DND-41 (cell line): Measurements from ENCODE around the gene ATG9B.

Experiments
- ATAC-seq: fragments of 200-7000 bp; cut with Tn5 transposase; 3 replicates; pipeline ENCODE4 v1.9.1; 2021; ENCODE audit warnings: low read depth; ENCODE audit not compliant: insufficient read depth
- DNase-seq: peaks from one replicate; pipeline ENCODE4 v3.0.0-alpha.2; 2020
- H2AFZ ChIP-seq: 2 replicates; pipeline ENCODE4 v1.6.0; 2012; ENCODE audit warnings: low read depth, low read length
- H3K27ac ChIP-seq: 2 replicates; pipeline ENCODE4 v1.5.1; 2012; ENCODE audit warnings: low read length, inconsistent platforms
- H3K27me3 ChIP-seq: fragments of 200-600 bp; sonication (generic); 2 replicates; pipeline ENCODE4 v1.6.0; 2012; ENCODE audit warnings: low read length, mild to moderate bottlenecking, inconsistent platforms; ENCODE audit not compliant: insufficient read depth, poor library complexity
- H3K36me3 ChIP-seq: 2 replicates; pipeline ENCODE4 v1.5.1; 2012; ENCODE audit warnings: low read length, inconsistent platforms; ENCODE audit not compliant: insufficient read depth
- H3K4me1 ChIP-seq: 2 replicates; pipeline ENCODE4 v1.5.1; 2012; ENCODE audit warnings: mild to moderate bottlenecking, low read length; ENCODE audit not compliant: insufficient read depth
- H3K4me2 ChIP-seq: 2 replicates; pipeline ENCODE4 v1.6.0; 2012; ENCODE audit warnings: mild to moderate bottlenecking, moderate library complexity, low read length, inconsistent platforms; ENCODE audit not compliant: insufficient read depth
- H3K4me3 ChIP-seq, 2 experiments: fragments of 200-600 bp in 1 of 2; shearing (Covaris generic) in 1 of 2; 2 replicates each; pipeline ENCODE4 v1.5.1; 2012 to 2016; ENCODE audit warnings: inconsistent platforms in 2 of 2, low read length in 2 of 2, mild to moderate bottlenecking in 2 of 2, low read depth in 1 of 2, moderate library complexity in 1 of 2
- H3K79me2 ChIP-seq: 2 replicates; pipeline ENCODE4 v1.6.0; 2012; ENCODE audit warnings: low read length, inconsistent platforms; ENCODE audit not compliant: insufficient read depth
- H3K9ac ChIP-seq: 2 replicates; pipeline ENCODE4 v1.6.0; 2012; ENCODE audit warnings: low read depth, mild to moderate bottlenecking, inconsistent platforms, low read length, moderate library complexity
- H3K9me3 ChIP-seq: 2 replicates; pipeline ENCODE4 v1.5.1; 2012; ENCODE audit warnings: low read length, moderate library complexity, mild to moderate bottlenecking, inconsistent platforms; ENCODE audit not compliant: insufficient read depth, severe bottlenecking
- H4K20me1 ChIP-seq: 2 replicates; pipeline ENCODE4 v1.6.0; 2012; ENCODE audit warnings: low read length; ENCODE audit not compliant: insufficient read depth
- CTCF ChIP-seq: IDR thresholded peaks from 2 replicates; pipeline ENCODE4 v1.5.1; 2012; ENCODE audit warnings: borderline replicate concordance, low read length, moderate library complexity, mild to moderate bottlenecking; ENCODE audit not compliant: poor library complexity, severe bottlenecking; ENCODE audit errors: extremely low read depth
- EZH2 ChIP-seq: IDR thresholded peaks from 3 replicates; pipeline ENCODE4 v1.6.1; 2012; ENCODE audit warnings: borderline replicate concordance, low read depth, mild to moderate bottlenecking, moderate library complexity, low read length, inconsistent platforms; ENCODE audit not compliant: severe bottlenecking

The ATG9B gene

GRCh38 chr7:151016942-151017341 is 7.4 kb downstream of the ATG9B start:
- no peaks in the 10 kb centered on the region for H3K36me3 ChIP-seq
- no peak for TF ChIP-seq EZH2
- TF ChIP-seq CTCF = no peak
- no peak overlapping the region for H3K9ac ChIP-seq
- DNase-seq = peak; percentile 37
- H3K4me2 ChIP-seq = peak overlapping the region; percentile 86
- ATAC-seq = no peak
- no peak overlapping the region for H2AFZ ChIP-seq
- peaks cover 17% of the 10 kb centered on the region for H3K4me1 ChIP-seq
- peaks cover 3% of the 10 kb centered on the region for H3K27me3 ChIP-seq
- H3K4me3 ChIP-seq = 0 out of 4 replicates have a peak overlapping the region, but pooled peaks of 1 of the 2 experiments have one; percentile 57
- H4K20me1 ChIP-seq = no peaks in the 10 kb centered on the region
- H3K79me2 ChIP-seq = no peaks in the 10 kb centered on the region
- H3K27ac ChIP-seq = no peak overlapping the region
- no peaks in the 10 kb centered on the region for H3K9me3 ChIP-seq

DNA sequence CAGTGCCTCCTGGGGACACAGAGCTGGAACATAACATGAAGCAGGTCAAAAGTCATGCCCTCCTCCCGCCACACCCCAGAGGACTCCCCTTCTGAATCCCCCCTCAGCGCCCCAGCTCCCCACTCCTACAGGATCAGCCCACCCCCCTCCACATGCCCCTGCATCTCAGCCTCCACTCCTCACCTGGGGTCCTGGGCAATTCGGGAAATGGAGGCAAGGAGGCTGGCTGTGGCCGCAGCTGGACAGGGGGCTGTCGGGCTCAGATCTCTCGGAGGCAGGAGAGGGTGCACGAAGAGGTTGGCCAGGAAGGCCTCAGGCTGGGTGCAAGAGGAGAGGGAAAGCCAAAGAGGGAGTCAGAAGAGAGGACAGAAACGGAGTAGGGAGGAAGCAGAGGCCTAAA is 7.8 kb downstream of the ATG9B start:
- Histone ChIP-seq H3K27me3 (peaks cover 3% of the 10 kb centered on the region), H3K36me3 (no peaks in the 10 kb centered on the region), H3K79me2 (no peaks in the 10 kb centered on the region), H3K4me1 (peaks cover 17% of the 10 kb centered on the region), H3K27ac (no peak overlapping the region), H3K4me2 (no peak overlapping the region), H3K9ac (no peak overlapping the region), H4K20me1 (no peaks in the 10 kb centered on the region), H2AFZ (no peak overlapping the region), H3K4me3 (no peak overlapping the region), H3K9me3 (no peaks in the 10 kb centered on the region)
- no peak for ATAC-seq
- no peak for TF ChIP-seq EZH2
- no peak for TF ChIP-seq CTCF
- DNase-seq = no peak

DNA sequence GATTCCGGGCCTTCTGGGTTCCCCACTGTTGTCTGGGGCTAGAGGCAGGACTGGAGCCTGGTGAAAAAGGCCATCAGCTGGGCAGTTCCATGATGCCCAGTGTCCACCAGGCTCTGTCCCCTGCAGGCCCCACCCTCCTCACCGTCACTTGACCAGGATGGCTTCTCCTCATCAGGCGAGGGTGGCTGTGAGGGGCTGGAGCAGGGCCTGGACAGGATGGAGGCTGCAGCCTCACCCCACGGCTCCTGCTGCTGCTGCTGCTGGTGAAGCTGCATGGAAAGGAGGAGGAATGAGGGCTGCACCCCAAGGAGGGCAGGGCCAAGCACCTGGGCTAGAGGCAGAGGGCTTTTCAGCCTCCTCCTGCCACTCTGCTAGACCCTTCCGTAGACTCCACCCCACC is 8.3 kb downstream of the ATG9B start:
- no peak for TF ChIP-seq EZH2
- TF ChIP-seq CTCF = no peak
- DNase-seq (no peak), ATAC-seq (no peak)
- Histone ChIP-seq H3K27me3 (peaks cover 1% of the 10 kb centered on the region), H3K4me2 (no peak overlapping the region), H3K9me3 (no peaks in the 10 kb centered on the region), H3K27ac (no peak overlapping the region), H3K9ac (no peak overlapping the region), H3K4me1 (peaks cover 17% of the 10 kb centered on the region), H3K4me3 (no peak overlapping the region), H3K36me3 (no peaks in the 10 kb centered on the region), H4K20me1 (no peaks in the 10 kb centered on the region), H2AFZ (no peak overlapping the region), H3K79me2 (no peaks in the 10 kb centered on the region)

GRCh38 chr7:151014950-151015349 is 9.3 kb downstream of the ATG9B start:
- ATAC-seq = no peak
- H3K4me1 ChIP-seq = peaks cover 17% of the 10 kb centered on the region
- no peak for TF ChIP-seq CTCF
- no peak for TF ChIP-seq EZH2
- no peaks in the 10 kb centered on the region for H3K27me3 ChIP-seq
- H3K27ac ChIP-seq = no peak overlapping the region
- no peaks in the 10 kb centered on the region for H3K9me3 ChIP-seq
- H3K9ac ChIP-seq = no peak overlapping the region
- no peaks in the 10 kb centered on the region for H3K36me3 ChIP-seq
- no peak overlapping the region for H3K4me2 ChIP-seq
- H3K79me2 ChIP-seq = no peaks in the 10 kb centered on the region
- no peak overlapping the region for H3K4me3 ChIP-seq
- no peak overlapping the region for H2AFZ ChIP-seq
- H4K20me1 ChIP-seq = no peaks in the 10 kb centered on the region
- DNase-seq = no peak
